GM12878 (cell line): ENCODE measurements around the gene GPR18. TPM values are rescaled to one million over a fixed set of nuclear protein-coding genes. Genes with fewer than 3 reads are reported as not detected.
A peak's percentile ranks its signal among the peaks of the same experiment; 100 is the strongest.

Source experiments
- BCL11A ChIP-seq: IDR thresholded peaks from 2 replicates; pipeline ENCODE4 v1.6.1; 2011; ENCODE audit warnings: low read depth, low read length
- CEBPB ChIP-seq, 2 experiments: fragments of 150-350 bp in 1 of 2; IDR thresholded peaks; 2 replicates each; pipeline ENCODE4 v1.6.1; 2012 to 2014; ENCODE audit warnings: low read depth in 2 of 2, low read length in 2 of 2, borderline replicate concordance in 1 of 2, inconsistent platforms in 1 of 2
- CHD1 ChIP-seq: IDR thresholded peaks from 2 replicates; pipeline ENCODE4 v1.6.1; 2012; ENCODE audit warnings: low read depth, low read length, improper control_type of control experiment
- CREB1 ChIP-seq: IDR thresholded peaks from 2 replicates; pipeline ENCODE4 v1.6.1; 2012; ENCODE audit warnings: low read depth, mild to moderate bottlenecking, inconsistent platforms
- DPF2 ChIP-seq: fragments of 450-650 bp; IDR thresholded peaks from 2 replicates; pipeline ENCODE4 v1.6.1; 2017; ENCODE audit warnings: mild to moderate bottlenecking
- EED ChIP-seq: sonication (generic); IDR thresholded peaks from 2 replicates; pipeline ENCODE4 v1.6.1; 2016; ENCODE audit warnings: antibody characterized with exemption, low read depth
- ELK1 ChIP-seq: IDR thresholded peaks from 2 replicates; pipeline ENCODE4 v1.6.1; 2012; ENCODE audit warnings: low read depth, low read length, improper control_type of control experiment
- ESRRA ChIP-seq: IDR thresholded peaks from 2 replicates; pipeline ENCODE4 v1.6.1; 2012; ENCODE audit warnings: mild to moderate bottlenecking, low read length, improper control_type of control experiment
- ETV6 ChIP-seq, 2 experiments: fragments of 450-650 bp in 1 of 2; IDR thresholded peaks in 1 of 2; conservative IDR thresholded peaks in 1 of 2; 2 replicates each; pipeline ENCODE4 v1.6.1; 2014; ENCODE audit warnings: antibody characterized with exemption in 1 of 2, borderline replicate concordance in 1 of 2, low read depth in 1 of 2, mild to moderate bottlenecking in 1 of 2, moderate library complexity in 1 of 2
- IKZF1 ChIP-seq: fragments of 450-650 bp; conservative IDR thresholded peaks from 2 replicates; pipeline ENCODE4 v1.6.1; 2017; ENCODE audit warnings: antibody characterized with exemption, mild to moderate bottlenecking
- KAT2A ChIP-seq: conservative IDR thresholded peaks from 2 replicates; pipeline ENCODE4 v1.6.1; 2011; ENCODE audit warnings: low read depth, low read length; ENCODE audit not compliant: control insufficient read depth
- MEF2B ChIP-seq: fragments of 450-650 bp; IDR thresholded peaks from 2 replicates; pipeline ENCODE4 v1.6.1; 2018; ENCODE audit warnings: mild to moderate bottlenecking, moderate library complexity; ENCODE audit not compliant: partially characterized antibody, poor library complexity, severe bottlenecking
- NFYB ChIP-seq: IDR thresholded peaks from 2 replicates; pipeline ENCODE4 v1.6.1; 2011; ENCODE audit warnings: low read depth, mild to moderate bottlenecking, low read length, improper control_type of control experiment, moderate library complexity; ENCODE audit not compliant: insufficient read depth
- NR2C1 ChIP-seq: fragments of 450-650 bp; IDR thresholded peaks from 2 replicates; pipeline ENCODE4 v1.6.1; 2017; ENCODE audit warnings: antibody characterized with exemption, mild to moderate bottlenecking, moderate library complexity
- PAX5 ChIP-seq: IDR thresholded peaks from 2 replicates; pipeline ENCODE4 v1.6.1; 2011; ENCODE audit warnings: low read depth, low read length, borderline replicate concordance
- RAD21 ChIP-seq: IDR thresholded peaks from 2 replicates; pipeline ENCODE4 v1.6.1; 2011; ENCODE audit warnings: mild to moderate bottlenecking, low read depth, low read length, moderate library complexity; ENCODE audit not compliant: insufficient read depth
- RBBP5 ChIP-seq: fragments of 200-600 bp; sonication (generic); conservative IDR thresholded peaks from 2 replicates; pipeline ENCODE4 v1.6.1; 2016
- RUNX3 ChIP-seq: IDR thresholded peaks from 2 replicates; pipeline ENCODE4 v1.6.1; 2012; ENCODE audit warnings: low read length, inconsistent platforms
- SMAD5 ChIP-seq: IDR thresholded peaks from 2 replicates; pipeline ENCODE4 v1.6.1; 2016; ENCODE audit warnings: antibody characterized with exemption, low read depth
- SPI1 ChIP-seq: IDR thresholded peaks from 2 replicates; pipeline ENCODE4 v1.6.1; 2011; ENCODE audit warnings: low read depth, mild to moderate bottlenecking, low read length, moderate library complexity, borderline replicate concordance; ENCODE audit not compliant: insufficient read depth
- SREBF1 ChIP-seq: IDR thresholded peaks from 2 replicates; pipeline ENCODE4 v1.6.1; 2012; ENCODE audit warnings: mild to moderate bottlenecking, low read length
- TCF7 ChIP-seq: IDR thresholded peaks from 2 replicates; pipeline ENCODE4 v1.6.1; 2014; ENCODE audit warnings: antibody characterized with exemption, borderline replicate concordance
- ZNF217 ChIP-seq: fragments of 450-650 bp; IDR thresholded peaks from 2 replicates; pipeline ENCODE4 v1.6.1; 2017; ENCODE audit warnings: antibody characterized with exemption, mild to moderate bottlenecking
- ZZZ3 ChIP-seq: IDR thresholded peaks from 2 replicates; pipeline ENCODE4 v1.6.1; 2011; ENCODE audit warnings: low read depth; ENCODE audit not compliant: control insufficient read depth, insufficient read length
- polyA plus RNA-seq, 11 experiments: library from polyadenylated mRNA; depleted of rRNA in 4 of 11; unstranded in 6 of 11; stranded (reverse) in 5 of 11; fragments of >200 nt; fragmentation: Nextera tagmentation in 4 of 11; fragmentation: Illumina TruSeq in 1 of 11; extraction: Ambion mirVana in 4 of 11; extraction: Trizol in 1 of 11; gene quantifications; 1 replicate in 1 of 11; 2 replicates in 10 of 11; pipeline versions ENCODE4 v1.2.1 to v1.2.3, GENCODE V29; 2011 to 2016; ENCODE audit warnings: inconsistent platforms in 2 of 11, missing spikeins in 2 of 11, low read depth in 1 of 11
- total RNA-seq, 4 experiments: library from RNA; depleted of rRNA in 3 of 4; stranded (reverse); fragments of >200 nt in 3 of 4; fragmentation: Illumina TruSeq in 1 of 4; extraction: Trizol in 1 of 4; gene quantifications; 2 replicates each; pipeline versions ENCODE4 v1.2.1 to v1.2.3, GENCODE V29; 2013 to 2021
- TF ChIP-seq, protein P1 (sequence below): IDR thresholded peaks from 2 replicates; pipeline ENCODE4 v1.6.1; 2011; ENCODE audit warnings: borderline replicate concordance, low read depth, mild to moderate bottlenecking, moderate library complexity, low read length; ENCODE audit not compliant: insufficient read depth, poor library complexity, severe bottlenecking
- TF ChIP-seq, protein P2 (sequence below): fragments of 450-650 bp; conservative IDR thresholded peaks from 2 replicates; pipeline ENCODE4 v1.6.1; 2017; ENCODE audit warnings: mild to moderate bottlenecking, moderate library complexity

Gene GPR18
- total and polyA plus RNA-seq, 10 of the 15 experiments (the other 5 are each of a cell fraction or from before 2014, with no cell fraction given): 3.3 to 12.9 (median 5.2) TPM

DNA sequence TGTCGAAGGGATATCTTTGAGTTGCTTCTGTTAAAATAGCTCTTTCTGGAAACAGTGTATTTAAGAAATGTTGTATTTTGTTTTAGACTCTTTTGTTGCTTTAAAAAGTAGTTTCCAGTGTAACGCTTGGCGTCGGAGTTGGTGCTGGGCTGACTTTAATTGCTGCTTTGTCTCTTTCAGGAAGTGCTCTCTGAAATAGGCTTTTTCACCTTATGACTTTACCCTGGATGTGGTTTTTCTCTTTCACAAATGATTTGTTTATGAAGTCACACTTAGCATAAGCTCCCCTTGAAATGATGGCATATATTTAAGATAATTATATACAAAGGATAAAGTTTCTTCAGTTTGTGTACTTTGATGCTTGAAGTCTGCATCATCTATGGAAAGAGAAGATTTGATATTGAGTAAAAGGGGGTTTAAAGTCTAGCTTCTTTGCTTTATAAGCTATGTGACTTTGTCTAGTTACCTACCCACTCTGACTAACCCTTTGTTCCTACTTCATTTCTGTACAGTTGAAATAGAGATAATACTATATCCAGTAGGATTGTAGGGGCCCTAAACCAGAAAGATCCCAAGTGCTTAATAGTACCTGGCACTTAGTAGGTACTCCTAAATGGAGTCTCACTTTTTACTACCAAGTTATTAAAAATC is at the start of gene GPR18 (continued):
- TF ChIP-seq EED (peak; percentile 56; the same call in 1 of the 2 replicates), MEF2B (peak; percentile 70), CREB1 (peak; percentile 81; the same call in 1 of the 2 replicates), ZZZ3 (no peak), BCL11A (peak; percentile 89), PAX5 (peak; percentile 81; the same call in 1 of the 2 replicates), IKZF1 (peak; percentile 29; the same call in 1 of the 2 replicates), NFYB (no peak), CEBPB (IDR thresholded peaks at IDR 0.05; ENCODE audit: borderline replicate concordance in 1 of 2, low read depth in 2 of 2, low read length in 2 of 2) (peak in 1 of 2 experiments; percentile 51; a peak in 1 of 4 replicates), SREBF1 (peak; percentile 85; the same call in 1 of the 2 replicates), ESRRA (no peak), ETV6 (conservative IDR thresholded peaks at IDR 0.05 in 1 of 2, IDR thresholded peaks at IDR 0.05 in 1 of 2; ENCODE audit: borderline replicate concordance in 1 of 2, low read depth in 1 of 2) (peak in 1 of 2 experiments; percentile 82; a peak in 1 of 4 replicates), CHD1 (no peak), ZNF217 (peak; percentile 98), RAD21 (peak; percentile 22; the same call in 1 of the 2 replicates), KAT2A (no peak), SPI1 (peak; percentile 83), ELK1 (no peak), NR2C1 (peak; percentile 25; the same call in 1 of the 2 replicates), DPF2 (peak; percentile 49; the same call in 1 of the 2 replicates), TCF7 (no peak), SMAD5 (no peak), RBBP5 (no peak), RUNX3 (peak; percentile 97)
- TF ChIP-seq, protein P1, sequence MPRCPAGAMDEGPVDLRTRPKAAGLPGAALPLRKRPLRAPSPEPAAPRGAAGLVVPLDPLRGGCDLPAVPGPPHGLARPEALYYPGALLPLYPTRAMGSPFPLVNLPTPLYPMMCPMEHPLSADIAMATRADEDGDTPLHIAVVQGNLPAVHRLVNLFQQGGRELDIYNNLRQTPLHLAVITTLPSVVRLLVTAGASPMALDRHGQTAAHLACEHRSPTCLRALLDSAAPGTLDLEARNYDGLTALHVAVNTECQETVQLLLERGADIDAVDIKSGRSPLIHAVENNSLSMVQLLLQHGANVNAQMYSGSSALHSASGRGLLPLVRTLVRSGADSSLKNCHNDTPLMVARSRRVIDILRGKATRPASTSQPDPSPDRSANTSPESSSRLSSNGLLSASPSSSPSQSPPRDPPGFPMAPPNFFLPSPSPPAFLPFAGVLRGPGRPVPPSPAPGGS: peak; percentile 41
- TF ChIP-seq, protein P2, sequence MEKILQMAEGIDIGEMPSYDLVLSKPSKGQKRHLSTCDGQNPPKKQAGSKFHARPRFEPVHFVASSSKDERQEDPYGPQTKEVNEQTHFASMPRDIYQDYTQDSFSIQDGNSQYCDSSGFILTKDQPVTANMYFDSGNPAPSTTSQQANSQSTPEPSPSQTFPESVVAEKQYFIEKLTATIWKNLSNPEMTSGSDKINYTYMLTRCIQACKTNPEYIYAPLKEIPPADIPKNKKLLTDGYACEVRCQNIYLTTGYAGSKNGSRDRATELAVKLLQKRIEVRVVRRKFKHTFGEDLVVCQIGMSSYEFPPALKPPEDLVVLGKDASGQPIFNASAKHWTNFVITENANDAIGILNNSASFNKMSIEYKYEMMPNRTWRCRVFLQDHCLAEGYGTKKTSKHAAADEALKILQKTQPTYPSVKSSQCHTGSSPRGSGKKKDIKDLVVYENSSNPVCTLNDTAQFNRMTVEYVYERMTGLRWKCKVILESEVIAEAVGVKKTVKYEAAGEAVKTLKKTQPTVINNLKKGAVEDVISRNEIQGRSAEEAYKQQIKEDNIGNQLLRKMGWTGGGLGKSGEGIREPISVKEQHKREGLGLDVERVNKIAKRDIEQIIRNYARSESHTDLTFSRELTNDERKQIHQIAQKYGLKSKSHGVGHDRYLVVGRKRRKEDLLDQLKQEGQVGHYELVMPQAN: no peak
